HG02763 (cell line): ENCODE results near the gene THRSP.
A peak's percentile ranks its signal among the peaks of the same experiment; 100 is the strongest.
"Not testable (repeated sequence)": the region's sequence is repeated elsewhere in the genome, so short reads cannot be mapped to it uniquely, and the experiment has no call there.

ENCODE experiments used
- ATAC-seq: cut with Tn5 transposase; IDR thresholded peaks from one replicate; pipeline ENCODE4 v1.9.1; 2021; ENCODE audit warnings: mild to moderate bottlenecking, moderate library complexity; ENCODE audit not compliant: unreplicated experiment

THRSP gene

DNA sequence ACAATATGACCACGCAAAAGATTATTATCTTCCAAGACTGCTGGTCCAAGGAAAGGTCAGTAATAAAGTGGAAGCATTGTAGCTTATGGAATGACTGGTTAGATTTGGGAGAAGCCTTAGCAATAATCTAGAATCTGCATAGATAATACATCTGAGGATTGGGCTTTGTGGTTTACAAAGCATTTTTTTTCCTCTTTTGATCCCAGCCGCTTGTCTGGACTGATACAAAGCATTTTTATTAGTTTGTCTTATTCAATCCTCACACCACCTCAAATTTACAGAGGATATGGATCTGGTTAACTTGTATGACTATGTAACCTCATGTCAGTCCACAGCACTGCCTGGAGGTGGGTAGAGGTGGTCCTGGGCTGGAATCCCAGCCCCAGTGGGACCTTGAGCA is 990 bp upstream of the THRSP start:
- ATAC-seq, result no peak

DNA sequence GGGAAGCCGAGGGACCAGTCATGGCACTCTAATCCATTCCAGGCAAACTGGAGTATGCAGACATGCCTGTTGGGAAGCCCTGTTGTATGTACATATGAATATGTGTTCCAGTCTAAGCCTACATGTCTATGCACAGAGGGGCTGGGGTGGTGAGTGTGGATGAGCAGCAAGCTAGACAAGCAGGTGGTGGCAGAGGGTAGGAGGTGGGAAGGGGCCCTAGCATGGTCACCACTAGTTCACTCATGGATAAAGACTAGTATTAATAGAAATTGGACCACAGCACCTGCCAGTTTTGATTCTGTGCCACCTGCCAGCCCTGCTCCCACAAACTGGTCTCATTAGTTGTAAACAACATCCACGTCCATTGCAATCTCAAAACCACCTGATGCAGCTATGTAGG is 1.5 kb downstream of the THRSP start:
- no peak for ATAC-seq

DNA sequence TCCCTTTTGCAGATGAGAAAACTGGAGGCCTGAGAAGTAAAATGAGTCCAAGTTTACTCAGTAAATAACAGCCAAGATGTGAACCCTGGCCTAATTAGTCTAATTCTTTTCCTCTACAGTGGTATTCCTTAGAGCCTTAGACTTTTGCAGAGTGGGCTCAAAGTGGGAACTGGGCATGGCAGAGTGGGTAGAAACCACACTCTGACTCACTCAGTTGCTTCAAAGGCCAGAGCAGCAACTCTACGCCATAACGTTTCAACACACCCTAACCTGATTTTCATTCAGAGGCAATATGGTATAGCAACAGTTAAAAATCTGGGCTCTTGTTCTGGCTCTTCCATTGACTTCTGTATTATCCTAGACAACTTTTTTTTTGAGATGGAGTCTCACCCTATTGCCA is 2.8 kb downstream of the THRSP start:
- no peak for ATAC-seq

GRCh38 chr11:78067704-78068103 is 4.0 kb downstream of the THRSP start:
- ATAC-seq, result no peak

GRCh38 chr11:78069465-78069864 is 5.8 kb downstream of the THRSP start:
- ATAC-seq, result no peak

DNA sequence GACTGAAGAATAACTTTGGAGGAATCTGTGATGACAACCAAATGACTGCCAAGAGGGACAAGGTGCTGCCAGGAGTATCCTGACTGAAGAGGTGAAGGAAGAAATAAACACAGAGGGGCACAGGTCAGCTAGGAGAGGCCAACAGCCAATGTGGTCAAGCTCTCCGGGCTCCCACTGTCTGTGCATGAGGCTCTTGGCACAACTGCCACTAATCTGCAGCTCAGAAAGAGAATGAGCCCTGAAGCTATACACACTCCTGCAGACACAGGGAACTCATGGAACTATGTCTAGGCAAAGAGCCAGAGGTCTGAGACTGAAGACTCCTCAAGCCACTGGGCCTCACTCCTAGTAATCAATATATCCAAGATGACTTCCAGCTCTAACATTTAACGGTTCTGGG is 7.0 kb downstream of the THRSP start:
- ATAC-seq, result no peak

GRCh38 chr11:78071717-78072116 is 8.1 kb downstream of the THRSP start:
- ATAC-seq, result no peak

DNA sequence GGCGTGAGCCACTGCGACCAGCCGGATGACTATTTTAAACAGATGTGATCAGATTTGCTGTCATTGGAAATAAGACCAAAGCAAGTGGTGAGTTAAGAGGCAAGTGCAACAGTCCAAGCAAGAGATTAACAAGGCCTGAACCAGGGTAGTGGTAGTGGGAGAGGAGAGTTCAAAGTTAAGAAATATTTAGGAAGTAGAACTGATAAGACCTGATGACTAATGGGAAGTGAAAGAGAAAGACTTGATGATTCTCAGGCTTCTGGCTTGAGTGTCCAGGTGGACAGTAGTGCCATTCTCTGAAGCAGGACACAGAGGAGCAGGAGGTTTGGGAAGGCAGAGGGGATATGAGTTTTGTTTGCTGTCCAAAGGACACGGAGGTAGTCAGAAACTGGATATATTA is 8.8 kb downstream of the THRSP start:
- ATAC-seq, result no peak

GRCh38 chr11:78074756-78075155 is 11.1 kb downstream of the THRSP start:
- ATAC-seq, result no peak

DNA sequence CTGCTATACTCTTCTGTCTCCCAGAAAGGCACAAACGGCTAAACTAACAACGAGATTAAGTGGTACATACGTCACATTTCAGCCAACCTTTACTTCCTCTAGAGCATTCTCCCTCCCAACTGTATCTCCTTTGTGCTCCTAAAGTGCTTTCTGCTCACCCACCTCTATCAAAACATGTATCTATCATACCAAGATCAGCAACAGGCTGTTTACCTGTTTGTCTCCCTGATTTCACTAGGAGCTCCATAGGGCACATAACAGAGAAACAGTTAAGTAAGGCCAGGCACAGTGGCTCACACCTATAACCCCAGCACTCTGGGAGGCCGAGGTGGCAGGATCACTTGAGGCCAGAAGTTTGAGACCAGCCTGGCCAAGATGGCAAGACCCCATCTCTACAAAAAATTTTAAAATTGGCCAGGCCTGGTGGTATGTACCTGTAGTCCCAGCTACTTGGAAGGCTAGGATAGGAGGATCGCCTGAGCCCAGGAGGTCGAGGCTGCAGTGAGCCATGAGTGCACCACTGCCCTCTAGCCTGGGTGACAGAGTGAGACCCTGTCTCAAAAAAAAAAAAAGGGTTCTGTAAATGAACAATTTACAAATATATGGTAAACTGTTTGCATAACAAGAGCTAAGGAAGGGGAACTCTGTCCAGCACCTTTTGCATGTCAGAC is 13.2 kb downstream of the THRSP start:
- ATAC-seq, result no peak

DNA sequence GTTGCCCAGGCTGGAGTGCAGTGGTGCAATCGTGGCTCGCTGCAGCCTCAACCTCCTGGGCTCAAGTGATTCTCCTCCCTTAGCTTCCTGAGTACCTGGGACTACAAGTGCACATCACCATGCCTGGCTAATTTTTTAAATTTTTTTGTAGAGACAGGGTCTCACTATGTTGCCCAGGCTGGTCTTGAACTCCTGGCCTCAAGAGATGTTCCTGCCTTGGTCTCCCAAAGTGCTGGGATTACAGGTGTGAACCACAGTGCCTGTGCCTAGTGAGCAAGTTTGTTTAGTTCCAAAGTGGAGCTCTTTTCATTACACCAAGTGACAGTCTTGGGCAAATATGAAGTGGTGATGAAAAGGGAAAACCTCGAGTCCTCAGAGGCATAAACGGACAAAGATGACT is 13.9 kb downstream of the THRSP start:
- ATAC-seq, result not testable (repeated sequence)

DNA sequence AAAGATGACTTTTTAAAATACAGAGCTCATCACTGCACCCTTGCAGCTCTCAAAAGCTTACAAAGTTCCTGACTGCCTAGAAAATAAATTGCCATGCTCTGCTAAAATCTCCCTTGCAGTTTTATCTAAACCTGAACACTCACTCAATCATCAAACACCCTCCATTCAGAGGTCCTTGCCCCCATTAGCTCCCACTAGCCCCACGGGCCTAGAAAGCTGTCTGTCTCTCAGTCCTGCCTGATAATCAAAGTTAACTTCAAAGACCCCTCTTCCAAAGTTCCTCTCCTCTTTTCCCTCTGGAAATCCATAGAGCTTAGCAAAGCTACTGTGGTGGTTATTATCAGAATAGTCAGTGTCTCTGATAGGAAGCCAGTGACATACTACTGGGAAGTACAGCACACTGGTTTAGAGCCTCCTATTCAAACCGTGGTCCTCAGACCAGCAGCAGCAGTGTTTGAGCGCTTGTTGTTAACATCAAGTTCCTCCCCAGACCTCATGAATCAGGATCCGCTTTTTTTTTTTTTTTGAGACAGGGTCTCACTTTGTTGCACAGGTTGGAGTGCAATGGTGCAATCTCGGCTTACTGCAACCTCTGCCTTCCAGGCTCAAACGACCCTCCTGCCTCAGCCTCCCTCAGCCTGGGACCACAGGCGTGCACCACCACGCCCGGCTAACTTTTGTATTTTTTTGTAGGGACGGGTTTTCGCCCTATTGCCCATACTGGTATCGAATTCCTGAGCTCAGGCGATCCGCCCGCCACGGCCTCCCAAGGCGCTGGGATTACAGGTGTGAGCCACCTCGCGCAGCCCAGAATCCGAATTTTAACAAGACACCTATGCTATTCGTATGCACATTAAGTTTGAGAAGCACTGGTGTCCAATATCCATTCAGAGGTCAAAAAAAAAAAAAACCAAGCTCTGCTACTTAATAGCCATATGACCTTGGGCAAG is 14.8 kb downstream of the THRSP start:
- ATAC-seq, result no peak

- ATAC-seq, result peak; percentile 80
These were observed 15.8 kb downstream of the THRSP start, which contains the start of gene NDUFC2 for GRCh38 chr11:78079232-78080083. Gene NDUFC2 (minus strand): TSS chr11:78079862. CDS start chr11:78079744, 118 bp downstream.

- ATAC-seq, result no peak
These were observed 16.6 kb downstream of the THRSP start for GRCh38 chr11:78080084-78080817.

DNA sequence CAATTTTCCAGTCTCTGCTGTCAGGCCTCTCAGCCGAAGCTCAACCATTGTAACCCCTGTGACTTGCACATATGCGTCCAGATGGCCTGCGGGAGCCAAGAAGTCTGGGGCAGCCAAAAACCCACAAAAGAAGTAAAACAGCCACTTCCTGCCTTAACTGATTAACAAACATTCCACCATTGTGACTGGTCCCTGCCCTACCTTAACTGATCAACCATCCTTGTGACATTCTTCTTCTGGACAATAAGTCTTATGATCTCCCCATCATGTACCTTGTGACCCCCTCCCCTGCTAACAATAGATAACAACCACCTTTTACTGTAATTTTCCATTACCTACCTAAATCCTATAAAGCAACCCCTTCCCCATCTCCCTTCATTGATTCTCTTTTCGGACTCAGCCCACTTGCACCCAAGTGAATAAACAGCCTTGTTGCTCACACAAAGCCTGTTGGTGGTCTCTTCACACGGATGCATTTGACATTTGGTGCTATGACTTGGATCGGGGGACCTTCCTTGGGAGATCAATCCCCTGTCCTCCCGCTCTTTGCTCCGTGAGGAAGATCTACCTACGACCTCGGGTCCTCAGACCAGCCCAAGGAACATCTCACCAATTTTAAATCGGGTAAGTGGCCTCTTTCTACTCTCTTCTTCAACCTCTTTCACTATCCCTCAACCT is 17.3 kb downstream of the THRSP start:
- no peak for ATAC-seq

DNA sequence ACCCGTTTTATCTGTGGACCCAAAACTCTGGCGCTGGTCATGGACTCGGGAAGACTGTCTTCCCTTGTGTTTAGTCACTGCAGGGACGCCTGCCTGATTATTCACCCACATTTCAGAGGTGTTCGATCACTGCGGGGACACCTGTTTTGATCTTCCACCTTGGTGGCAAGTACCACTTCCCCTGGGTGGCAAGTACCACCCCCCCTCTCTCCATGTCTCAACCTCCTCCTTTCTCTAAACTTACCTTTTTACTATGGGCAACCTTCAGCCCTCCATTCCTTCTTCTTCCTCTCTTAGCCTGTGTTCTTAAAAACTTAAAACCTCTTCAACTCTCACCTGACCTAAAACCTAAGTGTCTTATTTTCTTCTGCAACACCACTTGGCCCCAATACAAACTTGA is 17.9 kb downstream of the THRSP start:
- no peak for ATAC-seq

GRCh38 chr11:78082146-78082545 is 18.5 kb downstream of the THRSP start:
- no peak for ATAC-seq

- ATAC-seq, result no peak
These were observed 19.4 kb downstream of the THRSP start for GRCh38 chr11:78083021-78083420.

- not testable (repeated sequence) for ATAC-seq
These were observed 20.8 kb downstream of the THRSP start for GRCh38 chr11:78084506-78084905.

DNA sequence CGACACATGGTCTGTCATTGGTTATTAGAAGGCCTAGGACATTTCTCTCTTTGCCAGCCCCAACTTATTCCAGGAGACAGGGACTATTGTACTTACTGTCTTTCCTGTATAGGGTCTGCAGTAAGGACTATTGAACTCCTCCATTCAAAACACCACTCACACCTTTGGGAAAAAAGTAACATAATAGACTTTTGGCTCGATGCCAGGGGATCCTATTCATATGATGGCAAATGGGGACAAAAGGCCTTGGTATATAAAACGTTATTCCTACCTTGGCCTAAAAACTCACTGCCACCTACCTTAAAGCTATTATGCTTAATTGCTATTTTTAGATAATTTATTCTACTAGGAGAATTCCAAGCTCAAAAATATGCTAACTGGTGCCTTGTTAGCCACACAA is 22.3 kb downstream of the THRSP start:
- ATAC-seq, result no peak
